Prostate gland (tissue), 2 donors: ENCODE results near the gene GTF2H4.

Source experiments
- CTCF ChIP-seq, 4 experiments: fragments of 200-600 bp in 2 of 4; fragments of 450-650 bp in 2 of 4; sonication (generic) in 2 of 4; IDR thresholded peaks; 1 replicate in 3 of 4; 2 replicates in 1 of 4; pipeline ENCODE4 v1.5.1; 2016 to 2019; ENCODE audit warnings: antibody characterized with exemption in 4 of 4, mild to moderate bottlenecking in 2 of 4, moderate library complexity in 2 of 4
- POLR2A ChIP-seq: fragments of 450-650 bp; IDR thresholded peaks from one replicate; pipeline ENCODE4 v1.6.1; 2016; ENCODE audit warnings: antibody characterized with exemption, mild to moderate bottlenecking

- TF ChIP-seq CTCF (IDR thresholded peaks at IDR 0.05) = no peak
- no peak for TF ChIP-seq POLR2A
These were observed 46.8 kb downstream of the GTF2H4 start for GRCh38 chr6:30954631-30955366.
